SKM-1 (cell line): Measurements from ENCODE around the gene TBCEL.
"Not testable (repeated sequence)": the region's sequence is repeated elsewhere in the genome, so short reads cannot be mapped to it uniquely, and the experiment has no call there.

ENCODE experiments used
- DNase-seq: peaks from one replicate; lab custom pipeline; 2025; ENCODE audit not compliant: unreplicated experiment; lab: John Stamatoyannopoulos, UW

Gene TBCEL

GRCh38 chr11:121023848-121024751 is at the start of gene TBCEL:
TSS of gene TBCEL (plus strand) at chr11:121024102. CDS start at chr11:121045691, 21,589 bp downstream.
- peak; percentile 25 for DNase-seq

- DNase-seq = no peak
Observed at GRCh38 chr11:120974466-120974865, 49.4 kb upstream of the TBCEL start.

- DNase-seq = no peak
Observed at GRCh38 chr11:120974965-120975364, 48.9 kb upstream of the TBCEL start.

- DNase-seq = no peak
Observed at GRCh38 chr11:120977266-120978137, 46.4 kb upstream of the TBCEL start.

- no peak for DNase-seq
Observed at GRCh38 chr11:120978701-120979100, 45.2 kb upstream of the TBCEL start.

- no peak for DNase-seq
Observed at GRCh38 chr11:120985718-120986569, 38.0 kb upstream of the TBCEL start.

- no peak for DNase-seq
Observed at GRCh38 chr11:120988603-120989002, 35.3 kb upstream of the TBCEL start.

GRCh38 chr11:120991830-120992686 is 31.8 kb upstream of the TBCEL start:
- no peak for DNase-seq

- DNase-seq = no peak
Observed at GRCh38 chr11:120994091-120994859, 29.6 kb upstream of the TBCEL start.

- no peak for DNase-seq
Observed at GRCh38 chr11:120995184-120995583, 28.7 kb upstream of the TBCEL start.

- DNase-seq = no peak
Observed at GRCh38 chr11:120996973-120997372, 26.9 kb upstream of the TBCEL start.

GRCh38 chr11:120998581-120998980 is 25.3 kb upstream of the TBCEL start:
- DNase-seq = no peak

GRCh38 chr11:121004206-121004840 is 19.6 kb upstream of the TBCEL start:
- DNase-seq = no peak

GRCh38 chr11:121006922-121007321 is 17.0 kb upstream of the TBCEL start:
- DNase-seq = no peak

GRCh38 chr11:121008551-121008950 is 15.4 kb upstream of the TBCEL start:
- no peak for DNase-seq

GRCh38 chr11:121012091-121012490 is 11.8 kb upstream of the TBCEL start:
- DNase-seq = no peak

GRCh38 chr11:121018746-121019145 is 5.2 kb upstream of the TBCEL start:
- DNase-seq = no peak

- DNase-seq = not testable (repeated sequence)
Observed at GRCh38 chr11:121021718-121022117, 2.2 kb upstream of the TBCEL start.

GRCh38 chr11:121024989-121025388 is 1.1 kb downstream of the TBCEL start:
- no peak for DNase-seq
